Liver (tissue), 9 donors: Measurements from ENCODE around the gene SMYD1. TPM values are rescaled to one million over a fixed set of nuclear protein-coding genes. Genes with fewer than 3 reads are reported as not detected.

ENCODE experiments used
- DNase-seq: peaks from one replicate; pipeline ENCODE4 v3.0.0-alpha.2; 2017; ENCODE audit warnings: low spot score
- H3K27ac ChIP-seq, 2 donors: one replicate each; pipeline ENCODE4 v1.7.0; 2013; ENCODE audit warnings: inconsistent platforms in 2 of 2, low read length in 2 of 2, control low read depth in 1 of 2, low read depth in 1 of 2, mild to moderate bottlenecking in 1 of 2
- H3K27me3 ChIP-seq, 4 donors: one replicate each; pipeline versions ENCODE4 v1.6.1 to v1.7.0; 2013; ENCODE audit warnings: low read length in 3 of 4, inconsistent platforms in 1 of 4, mild to moderate bottlenecking in 1 of 4, moderate library complexity in 1 of 4; ENCODE audit not compliant: control insufficient read depth in 4 of 4, insufficient read depth in 4 of 4
- H3K36me3 ChIP-seq, 4 donors: one replicate each; pipeline versions ENCODE4 v1.6.1 to v1.7.0; 2013; ENCODE audit warnings: low read length in 3 of 4, mild to moderate bottlenecking in 3 of 4, low read depth in 1 of 4, moderate library complexity in 1 of 4; ENCODE audit not compliant: control insufficient read depth in 4 of 4, insufficient read depth in 3 of 4
- H3K4me1 ChIP-seq, 4 donors: one replicate each; pipeline versions ENCODE4 v1.6.1 to v1.7.0; 2013; ENCODE audit warnings: low read length in 3 of 4, mild to moderate bottlenecking in 3 of 4, moderate library complexity in 1 of 4; ENCODE audit not compliant: control insufficient read depth in 4 of 4, insufficient read depth in 4 of 4
- H3K4me3 ChIP-seq, 3 donors: one replicate each; pipeline versions ENCODE4 v1.6.1 to v1.7.0; 2013; ENCODE audit warnings: low read length in 3 of 3, control low read depth in 1 of 3, low read depth in 1 of 3, mild to moderate bottlenecking in 1 of 3
- H3K9ac ChIP-seq, 2 donors: one replicate each; pipeline ENCODE4 v1.7.0; 2013; ENCODE audit warnings: low read length in 2 of 2, mild to moderate bottlenecking in 2 of 2, moderate library complexity in 2 of 2, control low read depth in 1 of 2, low read depth in 1 of 2
- H3K9me3 ChIP-seq, 4 donors: one replicate each; pipeline versions ENCODE4 v1.6.1 to v1.7.0; 2013; ENCODE audit warnings: low read length in 3 of 4; ENCODE audit not compliant: control insufficient read depth in 4 of 4
- CTCF ChIP-seq: fragments of 150-350 bp; IDR thresholded peaks from 2 replicates; pipeline ENCODE4 v1.5.1; 2017; ENCODE audit warnings: improper control_type of control experiment, low read depth, low read length; ENCODE audit not compliant: missing input control
- EGR1 ChIP-seq, 2 donors: IDR thresholded peaks; 2 replicates each; pipeline ENCODE4 v1.6.1; 2016 to 2018; ENCODE audit warnings: antibody characterized with exemption in 2 of 2, low read depth in 2 of 2
- FOXA1 ChIP-seq: IDR thresholded peaks from 2 replicates; pipeline ENCODE4 v1.6.1; 2016; ENCODE audit warnings: antibody characterized with exemption
- FOXA2 ChIP-seq: IDR thresholded peaks from 2 replicates; pipeline ENCODE4 v1.6.1; 2016; ENCODE audit warnings: antibody characterized with exemption
- GABPA ChIP-seq, 2 donors: IDR thresholded peaks in 1 of 2; conservative IDR thresholded peaks in 1 of 2; 2 replicates each; pipeline ENCODE4 v1.6.1; 2016; ENCODE audit warnings: antibody characterized with exemption in 2 of 2, mild to moderate bottlenecking in 1 of 2, moderate library complexity in 1 of 2
- HNF4A ChIP-seq, 2 donors: conservative IDR thresholded peaks; 2 replicates each; pipeline ENCODE4 v1.6.1; 2016; ENCODE audit warnings: antibody characterized with exemption in 2 of 2, mild to moderate bottlenecking in 2 of 2
- HNF4G ChIP-seq: IDR thresholded peaks from 2 replicates; pipeline ENCODE4 v1.6.1; 2016; ENCODE audit warnings: antibody characterized with exemption
- JUND ChIP-seq, 2 donors: IDR thresholded peaks; 2 replicates each; pipeline ENCODE4 v1.6.1; 2016; ENCODE audit warnings: antibody characterized with exemption in 2 of 2
- NR2F2 ChIP-seq: IDR thresholded peaks from 2 replicates; pipeline ENCODE4 v1.6.1; 2016; ENCODE audit warnings: antibody characterized with exemption
- RAD21 ChIP-seq, 2 donors: IDR thresholded peaks; 2 replicates each; pipeline ENCODE4 v1.6.1; 2016; ENCODE audit warnings: antibody characterized with exemption in 2 of 2, mild to moderate bottlenecking in 2 of 2
- RXRA ChIP-seq, 2 donors: IDR thresholded peaks; 2 replicates each; pipeline ENCODE4 v1.6.1; 2017 to 2018; ENCODE audit warnings: antibody characterized with exemption in 2 of 2, mild to moderate bottlenecking in 1 of 2
- SP1 ChIP-seq: IDR thresholded peaks from 2 replicates; pipeline ENCODE4 v1.6.1; 2018; ENCODE audit warnings: antibody characterized with exemption, mild to moderate bottlenecking
- TAF1 ChIP-seq: conservative IDR thresholded peaks from 2 replicates; pipeline ENCODE4 v1.6.1; 2016; ENCODE audit warnings: antibody characterized with exemption, mild to moderate bottlenecking
- YY1 ChIP-seq: IDR thresholded peaks from 2 replicates; pipeline ENCODE4 v1.6.1; 2016; ENCODE audit warnings: antibody characterized with exemption, mild to moderate bottlenecking
- WGBS: extraction: QIAGEN DNeasy Blood & Tissue Kit; methylation state at CpG from one replicate; pipeline ENCODE4 v1.1.7; 2013; 5-methylcytosine and 5-hydroxymethylcytosine counted together
- polyA plus RNA-seq, 2 donors: library from polyadenylated mRNA; stranded (reverse) in 1 of 2; unstranded in 1 of 2; fragments of 200-250 nt in 1 of 2; fragments of >200 nt in 1 of 2; fragmentation: Nextera tagmentation in 1 of 2; extraction: Ambion mirVana in 1 of 2; gene quantifications; one replicate each; pipeline versions ENCODE4 v1.2.1 to v1.2.3, GENCODE V29; 2013 to 2015
- total RNA-seq, 2 donors: library from RNA; depleted of rRNA; stranded (reverse); fragments of >200 nt; gene quantifications; one replicate each; pipeline ENCODE4 v1.2.3, GENCODE V29; 2014
- TF ChIP-seq, protein P1 (sequence below): IDR thresholded peaks from 2 replicates; pipeline ENCODE4 v1.6.1; 2016; ENCODE audit warnings: antibody characterized with exemption
- TF ChIP-seq, protein P2 (sequence below): IDR thresholded peaks from 2 replicates; pipeline ENCODE4 v1.6.1; 2016; ENCODE audit warnings: antibody characterized with exemption
- TF ChIP-seq, protein P3 (sequence below): IDR thresholded peaks from 2 replicates; pipeline ENCODE4 v1.6.1; 2016; ENCODE audit warnings: antibody characterized with exemption
- TF ChIP-seq, protein P4 (sequence below): IDR thresholded peaks from 2 replicates; pipeline ENCODE4 v1.6.1; 2016; ENCODE audit warnings: antibody characterized with exemption, mild to moderate bottlenecking
- donor health status: healthy.
- donor health status: healthy.
- donor health status: healthy.
- donor health status: healthy.
- donor health status: healthy.

The SMYD1 gene
- total and polyA plus RNA-seq, 4 donors, result not detected

DNA sequence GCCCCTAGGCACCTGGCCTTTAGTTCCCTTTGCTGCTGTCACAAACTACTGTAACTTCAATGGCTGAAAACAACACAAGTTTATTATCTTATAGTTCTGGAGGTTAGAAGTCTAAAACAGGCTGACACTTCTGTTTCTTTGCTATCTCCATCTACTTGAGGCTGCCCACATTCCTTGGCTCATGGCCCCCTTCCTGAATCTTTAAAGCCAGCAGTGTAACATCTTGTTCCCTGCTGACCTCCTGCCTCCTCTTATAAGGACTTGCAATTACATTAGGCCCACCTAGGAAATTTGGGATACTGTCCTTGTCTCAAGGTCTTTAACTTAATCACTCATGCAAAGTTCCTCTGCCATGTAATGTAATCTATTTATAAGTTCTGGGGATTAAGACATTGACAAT lies 6.5 kb downstream of the SMYD1 start:
- no peaks in the 10 kb centered on the region for H3K9me3 ChIP-seq
- no peaks in the 10 kb centered on the region for H3K27me3 ChIP-seq
- DNase-seq, result no peak
- TF ChIP-seq FOXA2, result no peak
- no peak for TF ChIP-seq TAF1
- TF ChIP-seq FOXA1, result no peak
- no peaks in the 10 kb centered on the region for H3K4me1 ChIP-seq
- no peak overlapping the region for H3K9ac ChIP-seq
- no peak overlapping the region for H3K4me3 ChIP-seq
- no peaks in the 10 kb centered on the region for H3K36me3 ChIP-seq
- H3K27ac ChIP-seq, result no peak overlapping the region

DNA sequence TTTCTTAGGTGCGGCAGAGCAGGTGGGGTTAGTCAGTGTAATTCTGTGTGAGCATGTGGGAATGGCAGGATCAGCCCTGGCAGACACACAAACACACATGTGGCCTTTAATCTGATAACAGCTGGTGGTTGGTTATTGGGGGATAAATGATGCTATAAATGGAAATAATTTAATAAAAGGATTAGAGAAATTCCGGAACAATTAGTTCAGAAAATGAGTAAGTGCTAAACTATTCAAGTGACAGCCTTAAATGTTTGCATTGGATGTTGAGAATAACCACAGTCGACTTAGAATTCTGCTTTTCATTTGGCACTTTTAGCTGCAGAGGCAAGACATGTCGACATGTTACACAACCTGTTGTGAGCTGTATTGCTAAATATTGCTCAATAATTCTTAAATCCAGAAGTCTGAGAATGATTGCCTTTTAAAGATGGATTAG lies 7.2 kb downstream of the SMYD1 start:
- no peak overlapping the region for H3K27ac ChIP-seq
- no peaks in the 10 kb centered on the region for H3K36me3 ChIP-seq
- H3K9me3 ChIP-seq, result no peaks in the 10 kb centered on the region
- H3K4me3 ChIP-seq, result no peak overlapping the region
- 58% methylated on average over 4 of the region's 4 CpGs for WGBS
- no peak for DNase-seq
- TF ChIP-seq EGR1 (IDR thresholded peaks at IDR 0.05; ENCODE audit: low read depth in 2 of 2), result no peak
- TF ChIP-seq, protein P1, sequence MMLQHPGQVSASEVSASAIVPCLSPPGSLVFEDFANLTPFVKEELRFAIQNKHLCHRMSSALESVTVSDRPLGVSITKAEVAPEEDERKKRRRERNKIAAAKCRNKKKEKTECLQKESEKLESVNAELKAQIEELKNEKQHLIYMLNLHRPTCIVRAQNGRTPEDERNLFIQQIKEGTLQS, result no peak
- peak in 1 of 2 donors; percentile 31 for TF ChIP-seq RAD21 (IDR thresholded peaks at IDR 0.05)
- TF ChIP-seq, protein P2, sequence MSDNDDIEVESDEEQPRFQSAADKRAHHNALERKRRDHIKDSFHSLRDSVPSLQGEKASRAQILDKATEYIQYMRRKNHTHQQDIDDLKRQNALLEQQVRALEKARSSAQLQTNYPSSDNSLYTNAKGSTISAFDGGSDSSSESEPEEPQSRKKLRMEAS, result no peak
- TF ChIP-seq, protein P3, sequence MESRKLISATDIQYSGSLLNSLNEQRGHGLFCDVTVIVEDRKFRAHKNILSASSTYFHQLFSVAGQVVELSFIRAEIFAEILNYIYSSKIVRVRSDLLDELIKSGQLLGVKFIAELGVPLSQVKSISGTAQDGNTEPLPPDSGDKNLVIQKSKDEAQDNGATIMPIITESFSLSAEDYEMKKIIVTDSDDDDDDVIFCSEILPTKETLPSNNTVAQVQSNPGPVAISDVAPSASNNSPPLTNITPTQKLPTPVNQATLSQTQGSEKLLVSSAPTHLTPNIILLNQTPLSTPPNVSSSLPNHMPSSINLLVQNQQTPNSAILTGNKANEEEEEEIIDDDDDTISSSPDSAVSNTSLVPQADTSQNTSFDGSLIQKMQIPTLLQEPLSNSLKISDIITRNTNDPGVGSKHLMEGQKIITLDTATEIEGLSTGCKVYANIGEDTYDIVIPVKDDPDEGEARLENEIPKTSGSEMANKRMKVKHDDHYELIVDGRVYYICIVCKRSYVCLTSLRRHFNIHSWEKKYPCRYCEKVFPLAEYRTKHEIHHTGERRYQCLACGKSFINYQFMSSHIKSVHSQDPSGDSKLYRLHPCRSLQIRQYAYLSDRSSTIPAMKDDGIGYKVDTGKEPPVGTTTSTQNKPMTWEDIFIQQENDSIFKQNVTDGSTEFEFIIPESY, result no peak
- no peak for TF ChIP-seq FOXA2
- no peak for TF ChIP-seq SP1
- no peak for TF ChIP-seq CTCF
- TF ChIP-seq, protein P4, sequence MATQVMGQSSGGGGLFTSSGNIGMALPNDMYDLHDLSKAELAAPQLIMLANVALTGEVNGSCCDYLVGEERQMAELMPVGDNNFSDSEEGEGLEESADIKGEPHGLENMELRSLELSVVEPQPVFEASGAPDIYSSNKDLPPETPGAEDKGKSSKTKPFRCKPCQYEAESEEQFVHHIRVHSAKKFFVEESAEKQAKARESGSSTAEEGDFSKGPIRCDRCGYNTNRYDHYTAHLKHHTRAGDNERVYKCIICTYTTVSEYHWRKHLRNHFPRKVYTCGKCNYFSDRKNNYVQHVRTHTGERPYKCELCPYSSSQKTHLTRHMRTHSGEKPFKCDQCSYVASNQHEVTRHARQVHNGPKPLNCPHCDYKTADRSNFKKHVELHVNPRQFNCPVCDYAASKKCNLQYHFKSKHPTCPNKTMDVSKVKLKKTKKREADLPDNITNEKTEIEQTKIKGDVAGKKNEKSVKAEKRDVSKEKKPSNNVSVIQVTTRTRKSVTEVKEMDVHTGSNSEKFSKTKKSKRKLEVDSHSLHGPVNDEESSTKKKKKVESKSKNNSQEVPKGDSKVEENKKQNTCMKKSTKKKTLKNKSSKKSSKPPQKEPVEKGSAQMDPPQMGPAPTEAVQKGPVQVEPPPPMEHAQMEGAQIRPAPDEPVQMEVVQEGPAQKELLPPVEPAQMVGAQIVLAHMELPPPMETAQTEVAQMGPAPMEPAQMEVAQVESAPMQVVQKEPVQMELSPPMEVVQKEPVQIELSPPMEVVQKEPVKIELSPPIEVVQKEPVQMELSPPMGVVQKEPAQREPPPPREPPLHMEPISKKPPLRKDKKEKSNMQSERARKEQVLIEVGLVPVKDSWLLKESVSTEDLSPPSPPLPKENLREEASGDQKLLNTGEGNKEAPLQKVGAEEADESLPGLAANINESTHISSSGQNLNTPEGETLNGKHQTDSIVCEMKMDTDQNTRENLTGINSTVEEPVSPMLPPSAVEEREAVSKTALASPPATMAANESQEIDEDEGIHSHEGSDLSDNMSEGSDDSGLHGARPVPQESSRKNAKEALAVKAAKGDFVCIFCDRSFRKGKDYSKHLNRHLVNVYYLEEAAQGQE, result no peak
- TF ChIP-seq TAF1, result no peak
- no peak for TF ChIP-seq NR2F2
- no peak for TF ChIP-seq HNF4G
- no peak for TF ChIP-seq JUND (IDR thresholded peaks at IDR 0.05)
- TF ChIP-seq GABPA (IDR thresholded peaks at IDR 0.05 in 1 of 2, conservative IDR thresholded peaks at IDR 0.05 in 1 of 2), result no peak
- TF ChIP-seq RXRA (IDR thresholded peaks at IDR 0.05), result peak in 1 of 2 donors; percentile 12
- TF ChIP-seq YY1, result no peak
- peak; percentile 12 to 22 for TF ChIP-seq HNF4A (conservative IDR thresholded peaks at IDR 0.05)
- no peak overlapping the region for H3K9ac ChIP-seq
- no peaks in the 10 kb centered on the region for H3K4me1 ChIP-seq
- no peaks in the 10 kb centered on the region for H3K27me3 ChIP-seq
